Large intestine (tissue), 12 donors: ENCODE results near the gene SOX1. TPM values are rescaled to one million over a fixed set of nuclear protein-coding genes. Genes with fewer than 3 reads are reported as not detected.

Experiments used
- DNase-seq, 2 donors: peaks; one replicate each; pipeline versions ENCODE4 v3.0.0 to v3.0.0-alpha.2; 2013
- H3K27ac ChIP-seq: one replicate; pipeline ENCODE4 v1.5.1; 2013; ENCODE audit warnings: low read length
- H3K27me3 ChIP-seq: 2 replicates; pipeline ENCODE4 v1.6.1; 2013; ENCODE audit warnings: low read length; ENCODE audit not compliant: control insufficient read depth, insufficient read depth
- H3K36me3 ChIP-seq: 2 replicates; pipeline ENCODE4 v1.6.1; 2013; ENCODE audit warnings: low read length; ENCODE audit not compliant: control insufficient read depth, insufficient read depth
- H3K4me1 ChIP-seq: one replicate; pipeline ENCODE4 v1.6.1; 2013; ENCODE audit warnings: low read length; ENCODE audit not compliant: control insufficient read depth, insufficient read depth
- H3K4me3 ChIP-seq: one replicate; pipeline ENCODE4 v1.5.1; 2013; ENCODE audit warnings: low read length
- H3K9me3 ChIP-seq: one replicate; pipeline ENCODE4 v1.6.1; 2013; ENCODE audit warnings: mild to moderate bottlenecking, low read depth, low read length, moderate library complexity; ENCODE audit not compliant: control insufficient read depth
- WGBS: methylation state at CpG from one replicate; pipeline ENCODE4 v1.1.5; 2013; ENCODE audit warnings: low lambda C conversion rate; ENCODE audit not compliant: insufficient coverage; 5-methylcytosine and 5-hydroxymethylcytosine counted together
- long read RNA-seq, 11 donors: transcript quantifications; one replicate each; lab custom pipeline, GENCODE V29; 2026
- polyA plus RNA-seq: library from polyadenylated mRNA; unstranded; fragments of 120-200 nt; gene quantifications from one replicate; pipeline ENCODE4 v1.2.1, GENCODE V29; 2013

Gene SOX1
- polyA plus RNA-seq, result 0.06 TPM
- long read RNA-seq, donor 1, result 0 reads
- long read RNA-seq, donor 2, result 0 reads
- long read RNA-seq, donor 3, result 0 reads
- long read RNA-seq, donor 4, result 0 reads
- long read RNA-seq, donor 5, result 0 reads
- long read RNA-seq, donor 6, result 0 reads
- long read RNA-seq, donor 7, result 0 reads
- long read RNA-seq, donor 8, result 0 reads
- long read RNA-seq, donor 9, result 0 reads
- long read RNA-seq, donor 10, result 0 reads
- long read RNA-seq, donor 11, result 0 reads

- Histone ChIP-seq H3K36me3 (no peaks in the 10 kb centered on the region), H3K27me3 (peaks cover 83% of the 10 kb centered on the region), H3K9me3 (no peaks in the 10 kb centered on the region), H3K27ac (no peak within 1 kb of the TSS), H3K4me1 (no peaks in the 10 kb centered on the region), H3K4me3 (no peak within 1 kb of the TSS)
- peak in 1 of 2 donors; percentile 41 for DNase-seq
- WGBS, result 0% methylated on average over 1 of the region's 66 CpGs
Observed at GRCh38 chr13:112067116-112067741, at the start of gene SOX1. SOX1 (plus strand) TSS chr13:112067149; CDS start chr13:112067659, 510 bp downstream.

GRCh38 chr13:112024577-112024976, 42.4 kb upstream of the SOX1 start:
- no peaks in the 10 kb centered on the region for H3K36me3 ChIP-seq
- DNase-seq, result no peak
- H3K27me3 ChIP-seq, result no peaks in the 10 kb centered on the region
- H3K9me3 ChIP-seq, result peaks cover 8% of the 10 kb centered on the region
- H3K4me3 ChIP-seq, result no peak overlapping the region
- no peak overlapping the region for H3K27ac ChIP-seq
- no peaks in the 10 kb centered on the region for H3K4me1 ChIP-seq
- 100% methylated on average over 2 of the region's 11 CpGs for WGBS

- Histone ChIP-seq H3K4me3 (no peak overlapping the region), H3K9me3 (peaks cover 8% of the 10 kb centered on the region), H3K36me3 (no peaks in the 10 kb centered on the region), H3K27ac (no peak overlapping the region), H3K4me1 (no peaks in the 10 kb centered on the region), H3K27me3 (no peaks in the 10 kb centered on the region)
- WGBS, result no CpG with 5 or more reads among the region's 11 CpGs
- no peak for DNase-seq
Observed at GRCh38 chr13:112027250-112027649, 39.7 kb upstream of the SOX1 start.

- Histone ChIP-seq H3K4me1 (no peaks in the 10 kb centered on the region), H3K27ac (no peak overlapping the region), H3K4me3 (no peak overlapping the region), H3K36me3 (no peaks in the 10 kb centered on the region), H3K9me3 (peaks cover 8% of the 10 kb centered on the region), H3K27me3 (no peaks in the 10 kb centered on the region)
- no CpG with 5 or more reads among the region's 14 CpGs for WGBS
- no peak for DNase-seq
Observed at GRCh38 chr13:112028481-112028880, 38.5 kb upstream of the SOX1 start.

GRCh38 chr13:112029143-112029542, 37.8 kb upstream of the SOX1 start:
- WGBS, result no CpG with 5 or more reads among the region's 11 CpGs

GRCh38 chr13:112032186-112032993, 34.6 kb upstream of the SOX1 start:
- no CpG with 5 or more reads among the region's 18 CpGs for WGBS
- Histone ChIP-seq H3K27me3 (no peaks in the 10 kb centered on the region), H3K36me3 (no peaks in the 10 kb centered on the region)

More at GRCh38 chr13:112029143-112029542, 37.8 kb upstream of the SOX1 start:
- no peak for DNase-seq
- Histone ChIP-seq H3K36me3 (no peaks in the 10 kb centered on the region), H3K27ac (no peak overlapping the region), H3K4me1 (no peaks in the 10 kb centered on the region), H3K27me3 (no peaks in the 10 kb centered on the region), H3K4me3 (no peak overlapping the region), H3K9me3 (peaks cover 8% of the 10 kb centered on the region)

GRCh38 chr13:112034231-112034630, 32.7 kb upstream of the SOX1 start:
- no peaks in the 10 kb centered on the region for H3K9me3 ChIP-seq
- no CpG with 5 or more reads among the region's 12 CpGs for WGBS
- DNase-seq, result no peak

More at GRCh38 chr13:112032186-112032993, 34.6 kb upstream of the SOX1 start:
- Histone ChIP-seq H3K4me3 (no peak overlapping the region), H3K9me3 (peaks cover 8% of the 10 kb centered on the region), H3K27ac (no peak overlapping the region), H3K4me1 (no peaks in the 10 kb centered on the region)
- no peak for DNase-seq

GRCh38 chr13:112034846-112035245, 32.1 kb upstream of the SOX1 start:
- no CpG with 5 or more reads among the region's 6 CpGs for WGBS

More at GRCh38 chr13:112034231-112034630, 32.7 kb upstream of the SOX1 start:
- Histone ChIP-seq H3K4me1 (no peaks in the 10 kb centered on the region), H3K36me3 (no peaks in the 10 kb centered on the region), H3K27me3 (no peaks in the 10 kb centered on the region), H3K4me3 (no peak overlapping the region), H3K27ac (no peak overlapping the region)

GRCh38 chr13:112042496-112042895, 24.5 kb upstream of the SOX1 start:
- no peak overlapping the region for H3K27ac ChIP-seq
- no peaks in the 10 kb centered on the region for H3K9me3 ChIP-seq
- H3K4me3 ChIP-seq, result no peak overlapping the region
- H3K4me1 ChIP-seq, result no peaks in the 10 kb centered on the region
- no CpG with 5 or more reads among the region's 4 CpGs for WGBS
- H3K27me3 ChIP-seq, result peaks cover 6% of the 10 kb centered on the region
- H3K36me3 ChIP-seq, result no peaks in the 10 kb centered on the region
- DNase-seq, result no peak

More at GRCh38 chr13:112034846-112035245, 32.1 kb upstream of the SOX1 start:
- Histone ChIP-seq H3K9me3 (no peaks in the 10 kb centered on the region), H3K4me3 (no peak overlapping the region), H3K36me3 (no peaks in the 10 kb centered on the region), H3K4me1 (no peaks in the 10 kb centered on the region), H3K27me3 (no peaks in the 10 kb centered on the region), H3K27ac (no peak overlapping the region)
- DNase-seq, result no peak

- Histone ChIP-seq H3K27me3 (peaks cover 73% of the 10 kb centered on the region), H3K4me1 (no peaks in the 10 kb centered on the region), H3K4me3 (no peak overlapping the region), H3K9me3 (peaks cover 2% of the 10 kb centered on the region), H3K27ac (no peak overlapping the region), H3K36me3 (no peaks in the 10 kb centered on the region)
- no CpG with 5 or more reads among the region's 13 CpGs for WGBS
- DNase-seq, result no peak
Observed at GRCh38 chr13:112052213-112052612, 14.7 kb upstream of the SOX1 start.
